OCI-LY3 (cell line): ENCODE measurements around the gene NLK.

Source experiments
- H2AFZ ChIP-seq: fragments of 200-600, 300-600 bp; shearing (Covaris generic); 2 replicates; pipeline ENCODE4 v1.6.0; 2014; ENCODE audit warnings: antibody characterized with exemption, low read depth, low read length
- H3K27ac ChIP-seq: fragments of 200-600, 300-600 bp; sonication (generic); 2 replicates; pipeline ENCODE4 v1.5.1; 2014; ENCODE audit warnings: mild to moderate bottlenecking, low read length, moderate library complexity, mixed read lengths
- H3K27me3 ChIP-seq: fragments of 200-600, 300-600 bp; sonication (generic); 2 replicates; pipeline ENCODE4 v1.6.1; 2014; ENCODE audit warnings: low read depth, low read length, mixed read lengths
- H3K36me3 ChIP-seq: fragments of 200-600, 300-600 bp; sonication (generic); replicated peaks from 2 replicates; pipeline ENCODE3; 2014; ENCODE audit warnings: low read depth, low read length, mixed read lengths
- H3K4me1 ChIP-seq: fragments of 300-600, 200-600 bp; sonication (generic); 2 replicates; pipeline ENCODE4 v1.6.1; 2014; ENCODE audit warnings: low read length, mixed read lengths
- H3K4me2 ChIP-seq: fragments of 200-600, 300-600 bp; sonication (generic); 2 replicates; pipeline ENCODE4 v1.6.1; 2014; ENCODE audit warnings: low read length, mixed read lengths
- H3K4me3 ChIP-seq: fragments of 300-600, 200-600 bp; sonication (generic); 2 replicates; pipeline ENCODE4 v1.5.1; 2014; ENCODE audit warnings: antibody characterized with exemption, mild to moderate bottlenecking, low read length, moderate library complexity
- H3K79me2 ChIP-seq: fragments of 300-600, 200-600 bp; shearing (Covaris generic); 2 replicates; pipeline ENCODE4 v1.6.1; 2014; ENCODE audit warnings: mild to moderate bottlenecking, low read length, mixed read lengths
- H3K9ac ChIP-seq: fragments of 300-600, 200-600 bp; shearing (Covaris generic); 2 replicates; pipeline ENCODE4 v1.6.0; 2014; ENCODE audit warnings: mild to moderate bottlenecking, low read length, moderate library complexity
- H3K9me3 ChIP-seq: fragments of 200-600, 300-600 bp; shearing (Covaris generic); 2 replicates; pipeline ENCODE4 v1.6.1; 2014; ENCODE audit warnings: low read length, mixed read lengths; ENCODE audit not compliant: insufficient read depth
- H4K20me1 ChIP-seq: fragments of 200-600, 300-600 bp; sonication (generic); 2 replicates; pipeline ENCODE4 v1.6.1; 2016; ENCODE audit warnings: low read length, mixed read lengths; ENCODE audit not compliant: insufficient read depth
- EZH2phosphoT487 ChIP-seq: fragments of 200-600 bp; shearing (Covaris generic); IDR thresholded peaks from 2 replicates; pipeline ENCODE4 v1.6.1; 2018; ENCODE audit warnings: antibody characterized with exemption, mixed run types, low read depth
- TF ChIP-seq, protein P1 (sequence below): fragments of 200-600, 300-600 bp; sonication (generic); IDR thresholded peaks from 2 replicates; pipeline ENCODE4 v1.5.1; 2014; ENCODE audit warnings: antibody characterized with exemption, low read length, low read depth

The NLK gene

DNA sequence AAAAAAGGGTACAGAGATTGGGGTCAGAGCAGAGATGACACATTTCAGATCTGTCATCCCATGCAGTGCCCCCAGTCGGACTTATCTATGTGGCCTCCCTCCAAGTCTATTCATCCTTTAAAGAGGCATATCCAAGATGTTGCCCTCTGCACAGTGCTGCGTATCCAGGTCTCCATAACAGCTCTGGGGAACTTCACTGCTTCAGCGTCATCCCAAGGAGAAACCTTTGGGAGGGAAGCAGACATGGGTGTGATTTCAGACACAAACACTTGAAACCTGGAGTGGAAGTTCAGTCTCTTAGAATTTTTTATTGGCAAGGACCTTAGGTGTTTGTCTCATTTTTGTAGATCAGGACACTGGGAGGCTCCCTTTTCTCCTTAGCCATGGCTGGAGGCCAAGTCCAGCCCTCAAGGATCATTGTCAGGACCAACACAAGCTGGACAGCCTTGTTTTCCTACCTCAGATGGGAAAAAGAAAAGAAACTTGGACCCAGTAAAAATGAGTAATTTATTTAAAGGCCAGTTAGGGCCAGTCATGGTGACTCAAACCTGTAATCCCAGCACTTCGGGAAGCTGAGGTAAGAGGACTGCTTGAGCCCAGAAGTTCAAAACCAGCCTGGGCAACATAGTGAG lies 23.9 kb upstream of the NLK start:
- no peaks in the 10 kb centered on the region for H3K79me2 ChIP-seq
- TF ChIP-seq EZH2phosphoT487: no peak
- TF ChIP-seq, protein P1, sequence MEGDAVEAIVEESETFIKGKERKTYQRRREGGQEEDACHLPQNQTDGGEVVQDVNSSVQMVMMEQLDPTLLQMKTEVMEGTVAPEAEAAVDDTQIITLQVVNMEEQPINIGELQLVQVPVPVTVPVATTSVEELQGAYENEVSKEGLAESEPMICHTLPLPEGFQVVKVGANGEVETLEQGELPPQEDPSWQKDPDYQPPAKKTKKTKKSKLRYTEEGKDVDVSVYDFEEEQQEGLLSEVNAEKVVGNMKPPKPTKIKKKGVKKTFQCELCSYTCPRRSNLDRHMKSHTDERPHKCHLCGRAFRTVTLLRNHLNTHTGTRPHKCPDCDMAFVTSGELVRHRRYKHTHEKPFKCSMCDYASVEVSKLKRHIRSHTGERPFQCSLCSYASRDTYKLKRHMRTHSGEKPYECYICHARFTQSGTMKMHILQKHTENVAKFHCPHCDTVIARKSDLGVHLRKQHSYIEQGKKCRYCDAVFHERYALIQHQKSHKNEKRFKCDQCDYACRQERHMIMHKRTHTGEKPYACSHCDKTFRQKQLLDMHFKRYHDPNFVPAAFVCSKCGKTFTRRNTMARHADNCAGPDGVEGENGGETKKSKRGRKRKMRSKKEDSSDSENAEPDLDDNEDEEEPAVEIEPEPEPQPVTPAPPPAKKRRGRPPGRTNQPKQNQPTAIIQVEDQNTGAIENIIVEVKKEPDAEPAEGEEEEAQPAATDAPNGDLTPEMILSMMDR: no peak
- H3K36me3 ChIP-seq: no peaks in the 10 kb centered on the region
- H2AFZ ChIP-seq: no peak overlapping the region
- H3K4me1 ChIP-seq: peaks cover 5% of the 10 kb centered on the region; the same call in 1 of the 2 replicates
- no peak overlapping the region for H3K4me3 ChIP-seq
- no peak overlapping the region for H3K9ac ChIP-seq
- H3K4me2 ChIP-seq: no peak overlapping the region
- peaks cover 15% of the 10 kb centered on the region; the same call in 1 of the 2 replicates for H3K27me3 ChIP-seq
- no peaks in the 10 kb centered on the region for H3K9me3 ChIP-seq
- H4K20me1 ChIP-seq: no peaks in the 10 kb centered on the region
- no peak overlapping the region for H3K27ac ChIP-seq

DNA sequence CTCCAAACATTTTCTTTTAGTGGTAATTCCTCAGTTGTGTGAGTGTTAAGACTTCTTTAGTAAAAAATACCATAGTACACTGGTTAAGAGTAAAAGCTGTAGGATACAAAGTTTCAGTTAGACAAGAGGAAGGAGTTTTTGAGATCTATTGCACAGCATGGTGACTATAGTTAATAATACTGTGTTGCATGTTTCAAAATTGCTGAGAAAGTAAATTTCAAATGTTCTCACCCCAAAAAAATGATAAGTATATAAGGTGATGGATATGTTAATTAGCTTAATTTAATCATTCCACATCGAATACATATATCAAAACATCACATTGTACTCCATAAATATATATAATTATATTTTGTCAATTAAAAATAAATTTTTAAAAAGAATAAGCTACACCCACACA lies 22.0 kb upstream of the NLK start:
- TF ChIP-seq EZH2phosphoT487: no peak
- TF ChIP-seq, protein P1: no peak
- H3K4me3 ChIP-seq: no peak overlapping the region

DNA sequence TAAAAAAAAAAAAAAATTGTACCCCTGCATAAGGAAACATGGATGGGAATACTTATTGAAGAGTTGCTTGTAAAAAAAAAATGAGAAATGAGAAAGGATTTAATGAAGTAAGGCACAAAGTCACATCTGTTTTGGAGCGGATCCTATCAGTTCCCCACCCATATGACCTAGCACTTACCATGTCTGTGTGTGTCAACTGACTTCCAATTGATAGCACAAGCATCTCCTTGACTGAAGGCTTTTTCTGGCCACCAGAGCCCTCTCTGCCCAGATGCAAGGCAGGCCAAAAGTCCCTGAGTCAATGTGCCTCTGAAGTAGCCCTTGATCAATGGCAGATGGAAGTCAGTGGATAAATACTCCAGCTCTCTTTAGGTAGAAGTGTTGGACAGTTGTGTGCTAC lies 13.4 kb upstream of the NLK start:
- H3K36me3 ChIP-seq: no peaks in the 10 kb centered on the region
- H3K79me2 ChIP-seq: no peaks in the 10 kb centered on the region
- TF ChIP-seq, protein P1: no peak
- TF ChIP-seq EZH2phosphoT487: no peak
- no peaks in the 10 kb centered on the region for H4K20me1 ChIP-seq
- H3K4me3 ChIP-seq: no peak overlapping the region
- no peaks in the 10 kb centered on the region for H3K9me3 ChIP-seq
- H3K4me1 ChIP-seq: no peaks in the 10 kb centered on the region
- H2AFZ ChIP-seq: no peak overlapping the region
- no peaks in the 10 kb centered on the region for H3K27me3 ChIP-seq
- H3K4me2 ChIP-seq: no peak overlapping the region
- H3K27ac ChIP-seq: no peak overlapping the region
- no peak overlapping the region for H3K9ac ChIP-seq

More for the DNA sequence above, 22.0 kb upstream of the NLK start:
- no peak overlapping the region for H3K9ac ChIP-seq
- H3K4me1 ChIP-seq: peaks cover 5% of the 10 kb centered on the region; the same call in 1 of the 2 replicates
- no peaks in the 10 kb centered on the region for H3K9me3 ChIP-seq
- no peak overlapping the region for H3K27ac ChIP-seq
- H4K20me1 ChIP-seq: no peaks in the 10 kb centered on the region
- H2AFZ ChIP-seq: no peak overlapping the region
- H3K36me3 ChIP-seq: no peaks in the 10 kb centered on the region
- H3K27me3 ChIP-seq: 0 out of 2 replicates have a peak, but pooled peaks cover 2% of the 10 kb centered on the region
- no peaks in the 10 kb centered on the region for H3K79me2 ChIP-seq
- no peak overlapping the region for H3K4me2 ChIP-seq

DNA sequence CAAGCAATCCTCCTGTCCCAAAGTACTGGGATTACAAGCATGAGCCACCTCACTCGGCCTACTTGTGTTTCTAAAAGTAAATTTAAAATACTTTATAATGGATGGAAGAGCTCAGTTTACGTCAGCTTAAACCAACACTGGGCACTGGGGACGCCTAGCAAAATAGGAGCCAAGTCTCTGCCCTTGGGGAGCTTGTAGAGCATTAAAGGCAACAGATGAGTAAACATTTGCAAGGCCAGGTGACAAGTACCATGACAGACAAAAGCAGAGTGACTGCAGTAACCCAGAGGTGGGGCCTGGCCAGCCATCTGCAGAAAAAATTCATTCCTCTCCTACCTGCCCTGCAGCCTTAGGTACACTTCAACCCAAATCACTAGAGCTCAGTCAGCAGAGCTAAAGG lies 12.1 kb upstream of the NLK start:
- no peak overlapping the region for H3K27ac ChIP-seq
- H4K20me1 ChIP-seq: no peaks in the 10 kb centered on the region
- no peaks in the 10 kb centered on the region for H3K27me3 ChIP-seq
- H3K4me3 ChIP-seq: no peak overlapping the region
- TF ChIP-seq, protein P1: no peak
- no peak for TF ChIP-seq EZH2phosphoT487
- no peak overlapping the region for H3K9ac ChIP-seq
- H3K9me3 ChIP-seq: no peaks in the 10 kb centered on the region
- H3K36me3 ChIP-seq: no peaks in the 10 kb centered on the region
- H3K79me2 ChIP-seq: no peaks in the 10 kb centered on the region
- no peaks in the 10 kb centered on the region for H3K4me1 ChIP-seq
- no peak overlapping the region for H2AFZ ChIP-seq
- no peak overlapping the region for H3K4me2 ChIP-seq
